Ovary (tissue), 3 donors: ENCODE data around the gene AVPI1.
"Not testable (repeated sequence)": the region's sequence is repeated elsewhere in the genome, so short reads cannot be mapped to it uniquely, and the experiment has no call there.

Experiments
- EP300 ChIP-seq: sonication (generic); formaldehyde crosslinking; IDR thresholded peaks from one replicate; pipeline ENCODE4 v1.6.1; 2017; ENCODE audit warnings: antibody characterized with exemption
- TF ChIP-seq, protein P1 (sequence below), 3 donors: fragments of 450-650 bp in 2 of 3; fragments of 200-600 bp in 1 of 3; IDR thresholded peaks; one replicate each; pipeline versions ENCODE4 v1.5.1 to v1.8.0; 2016 to 2022; ENCODE audit warnings: antibody characterized with exemption in 3 of 3, mild to moderate bottlenecking in 1 of 3
- donor health status: DM: no; HTN: no; CAD: no.

DNA sequence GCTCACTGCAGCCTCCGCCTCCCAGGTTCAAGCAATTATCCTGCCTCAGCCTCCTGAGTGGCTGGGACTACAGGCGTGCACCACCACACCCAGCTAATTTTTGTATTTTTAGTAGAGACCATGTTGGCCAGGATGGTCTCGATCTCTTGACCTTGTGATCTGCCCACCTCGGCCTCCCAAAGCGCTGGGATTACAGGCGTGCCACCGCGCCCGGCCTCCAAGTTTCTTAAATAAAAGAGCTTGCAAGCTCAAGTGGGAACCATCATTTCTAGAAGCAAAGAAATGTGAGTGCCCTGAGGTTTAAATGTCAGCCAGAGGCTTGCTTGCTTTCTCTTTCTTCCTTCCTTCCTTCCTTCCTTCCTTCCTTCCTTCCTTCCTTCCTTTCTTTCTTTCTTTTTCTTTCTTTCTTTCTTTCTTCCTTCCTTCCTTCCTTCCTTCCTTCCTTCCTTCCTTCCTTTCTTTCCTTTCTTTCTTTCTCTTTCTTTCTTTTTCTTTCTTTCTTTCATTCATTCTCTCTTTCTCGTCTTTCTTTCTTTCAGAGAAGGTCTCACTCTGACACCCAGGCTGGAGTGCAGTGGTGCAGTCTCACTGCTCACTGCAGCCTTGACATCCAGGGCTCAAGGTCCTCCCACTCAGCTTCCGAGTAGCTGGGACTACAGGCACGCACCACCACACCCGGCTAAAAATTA, 44.4 kb downstream of the AVPI1 start:
- TF ChIP-seq EP300 = not testable (repeated sequence)
- TF ChIP-seq, protein P1, sequence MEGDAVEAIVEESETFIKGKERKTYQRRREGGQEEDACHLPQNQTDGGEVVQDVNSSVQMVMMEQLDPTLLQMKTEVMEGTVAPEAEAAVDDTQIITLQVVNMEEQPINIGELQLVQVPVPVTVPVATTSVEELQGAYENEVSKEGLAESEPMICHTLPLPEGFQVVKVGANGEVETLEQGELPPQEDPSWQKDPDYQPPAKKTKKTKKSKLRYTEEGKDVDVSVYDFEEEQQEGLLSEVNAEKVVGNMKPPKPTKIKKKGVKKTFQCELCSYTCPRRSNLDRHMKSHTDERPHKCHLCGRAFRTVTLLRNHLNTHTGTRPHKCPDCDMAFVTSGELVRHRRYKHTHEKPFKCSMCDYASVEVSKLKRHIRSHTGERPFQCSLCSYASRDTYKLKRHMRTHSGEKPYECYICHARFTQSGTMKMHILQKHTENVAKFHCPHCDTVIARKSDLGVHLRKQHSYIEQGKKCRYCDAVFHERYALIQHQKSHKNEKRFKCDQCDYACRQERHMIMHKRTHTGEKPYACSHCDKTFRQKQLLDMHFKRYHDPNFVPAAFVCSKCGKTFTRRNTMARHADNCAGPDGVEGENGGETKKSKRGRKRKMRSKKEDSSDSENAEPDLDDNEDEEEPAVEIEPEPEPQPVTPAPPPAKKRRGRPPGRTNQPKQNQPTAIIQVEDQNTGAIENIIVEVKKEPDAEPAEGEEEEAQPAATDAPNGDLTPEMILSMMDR (IDR thresholded peaks at IDR 0.05) = not testable (repeated sequence)
